A549 (cell line): ENCODE measurements around the gene PDK2.

Source experiments
- CTCF ChIP-seq: fragments of >200 bp; sonication (Bioruptor Twin); formaldehyde crosslinking; IDR thresholded peaks from 3 replicates; pipeline ENCODE4 v1.5.1; 2016
- EP300 ChIP-seq, 2 experiments: fragments of >200 bp; sonication (Bioruptor Twin); formaldehyde crosslinking; IDR thresholded peaks; 2 replicates in 1 of 2; 3 replicates in 1 of 2; pipeline ENCODE4 v1.6.1; 2016 to 2017
- ESRRA ChIP-seq: fragments of 150-350 bp; IDR thresholded peaks from 2 replicates; pipeline ENCODE4 v1.6.1; 2014; ENCODE audit warnings: mild to moderate bottlenecking, low read length, borderline replicate concordance
- FOSL2 ChIP-seq, 2 experiments: fragments of 450-650 bp in 1 of 2; fragments of >200 bp in 1 of 2; sonication (Bioruptor Twin) in 1 of 2; formaldehyde crosslinking; IDR thresholded peaks; 2 replicates each; pipeline versions ENCODE4 v1.5.0 to v1.6.1; 2016 to 2020; ENCODE audit warnings: mild to moderate bottlenecking in 1 of 2, moderate library complexity in 1 of 2
- HDAC2 ChIP-seq: fragments of 200-600 bp; sonication (generic); IDR thresholded peaks from 2 replicates; pipeline ENCODE4 v1.6.1; 2016
- MAX ChIP-seq: IDR thresholded peaks from 2 replicates; pipeline ENCODE4 v1.6.1; 2012
- MAZ ChIP-seq: fragments of 150-350 bp; IDR thresholded peaks from 2 replicates; pipeline ENCODE4 v1.6.1; 2014; ENCODE audit warnings: antibody characterized with exemption, low read depth, low read length, borderline replicate concordance
- POLR2A ChIP-seq: IDR thresholded peaks from 2 replicates; pipeline ENCODE4 v1.6.1; 2012; ENCODE audit warnings: mild to moderate bottlenecking, low read length
- REST ChIP-seq: fragments of 200-600 bp; sonication (generic); IDR thresholded peaks from 2 replicates; pipeline ENCODE4 v1.6.1; 2016; ENCODE audit warnings: antibody characterized with exemption, mild to moderate bottlenecking, moderate library complexity
- RFX5 ChIP-seq: fragments of 450-650 bp; IDR thresholded peaks from 2 replicates; pipeline ENCODE4 v1.7.1; 2014; ENCODE audit warnings: antibody characterized with exemption, mild to moderate bottlenecking, moderate library complexity
- SMC3 ChIP-seq: fragments of >200 bp; sonication (Bioruptor Twin); formaldehyde crosslinking; IDR thresholded peaks from 3 replicates; pipeline ENCODE4 v1.6.1; 2018; ENCODE audit warnings: inconsistent platforms

GRCh38 chr17:50047488-50048126, 47.5 kb upstream of the PDK2 start:
- TF ChIP-seq EP300 (IDR thresholded peaks at IDR 0.05), result no peak
- TF ChIP-seq POLR2A, result no peak
- no peak for TF ChIP-seq FOSL2 (IDR thresholded peaks at IDR 0.05)
- no peak for TF ChIP-seq FOSL2 (CRISPR knock-in tag; IDR thresholded peaks at IDR 0.05)
- no peak for TF ChIP-seq CTCF
- peak; percentile 53; the same call in 1 of the 2 replicates for TF ChIP-seq MAX
- no peak for TF ChIP-seq REST
- TF ChIP-seq HDAC2, result no peak
- TF ChIP-seq RFX5, result no peak
- TF ChIP-seq ESRRA, result no peak
- TF ChIP-seq SMC3, result no peak
- TF ChIP-seq MAZ, result no peak
